Naive thymus-derived CD8-positive, alpha-beta T cell (primary cell): ENCODE data around the gene HNRNPUL1. TPM values are rescaled to one million over a fixed set of nuclear protein-coding genes. Genes with fewer than 3 reads are reported as not detected.
"Not testable (repeated sequence)": the region's sequence is repeated elsewhere in the genome, so short reads cannot be mapped to it uniquely, and the experiment has no call there.

Experiments used
- ATAC-seq, 2 donors: fragments of 150-1000 bp; cut with Tn5 transposase in 1 of 2; sonication (Bioruptor Pico), chemical (Tn5 transposase) in 1 of 2; 1 replicate in 1 of 2; 2 replicates in 1 of 2; pipeline ENCODE4 v1.10.0; 2021; ENCODE audit warnings: mild to moderate bottlenecking in 2 of 2, moderate library complexity in 2 of 2
- POLR2A ChIA-PET: fragments of 350-600 bp; sonication (Branson Sonifier 250); formaldehyde crosslinking; loops from one replicate; lab custom pipeline; 2021; ENCODE audit warnings: antibody characterized with exemption; lab: Charles Lee
- DNase-seq, 10 donors: peaks; one replicate each; pipeline versions ENCODE4 v3.0.0 to v3.0.0-alpha.2; 2020 to 2022
- H3K27ac Mint-ChIP-seq, 10 donors: one replicate each; pipeline ENCODE4 v1.8.0; 2020 to 2022; ENCODE audit warnings: mild to moderate bottlenecking in 10 of 10, mixed read lengths in 10 of 10, moderate library complexity in 4 of 10, inconsistent platforms in 1 of 10
- H3K27me3 Mint-ChIP-seq, 5 donors: one replicate each; pipeline ENCODE4 v1.8.0; 2021 to 2022; ENCODE audit warnings: mixed read lengths in 5 of 5
- H3K36me3 Mint-ChIP-seq, 3 donors: one replicate each; pipeline ENCODE4 v1.8.0; 2020 to 2022; ENCODE audit warnings: mixed read lengths in 3 of 3, mild to moderate bottlenecking in 2 of 3, inconsistent platforms in 1 of 3
- H3K4me1 Mint-ChIP-seq, 4 donors: one replicate each; pipeline ENCODE4 v1.8.0; 2021 to 2022; ENCODE audit warnings: mixed read lengths in 4 of 4
- H3K4me3 Mint-ChIP-seq, 10 donors: one replicate each; pipeline ENCODE4 v1.8.0; 2020 to 2022; ENCODE audit warnings: mild to moderate bottlenecking in 10 of 10, mixed read lengths in 10 of 10, moderate library complexity in 6 of 10, inconsistent platforms in 1 of 10
- H3K9me3 Mint-ChIP-seq, 9 donors: one replicate each; pipeline ENCODE4 v1.8.0; 2020 to 2022; ENCODE audit warnings: mixed read lengths in 9 of 9, mild to moderate bottlenecking in 3 of 9, inconsistent platforms in 1 of 9, moderate library complexity in 1 of 9
- polyA plus RNA-seq, 3 donors: library from polyadenylated mRNA; unstranded; fragments of 300-500 nt; fragmentation: Illumina TruSeq; gene quantifications; one replicate each; pipeline ENCODE4 v1.2.3, GENCODE V29; 2021
- total RNA-seq, 8 experiments: library from RNA in 2 of 8; stranded (reverse) in 2 of 8; gene quantifications; one replicate each; pipeline ENCODE4 v1.2.3 and lab custom pipeline; 2021 to 2026

The HNRNPUL1 gene
- total and polyA plus RNA-seq, 5 experiments from 2014 or later, result 40.7 to 280 (median 67.6) TPM

GRCh38 chr19:41264581-41265394 is 616 bp downstream of the HNRNPUL1 start:
- Mint-ChIP-seq H3K27me3 (peaks cover 0 to 9% (median 0%) of the 10 kb centered on the region in 5 donors), H3K4me1 (peaks cover 34 to 63% (median 48%) of the 10 kb centered on the region in 4 donors), H3K27ac (peak overlapping the region; percentile 100), H3K4me3 (peak overlapping the region; percentile 82 to 100 (median 98)), H3K36me3 (peaks cover 0 to 31% (median 0%) of the 10 kb centered on the region in 3 donors), H3K9me3 (peaks cover 0 to 3% (median 0%) of the 10 kb centered on the region in 9 donors)
- no peak for ATAC-seq
- POLR2A ChIA-PET, result interaction anchor here (0.6 to 9.0 kb wide), 37 partner anchors 10 to 1829 kb away, joined by 3 to 300 read pairs (median 7); partner anchors contain the start of genes ACTMAP, AKT2, B9D2 and CCDC97
- peak; percentile 29 to 80 (median 46) for DNase-seq

- DNase-seq, result no peak
- Mint-ChIP-seq H3K9me3 (peaks cover 0 to 3% (median 0%) of the 10 kb centered on the region in 9 donors), H3K27me3 (peaks cover 0 to 9% (median 0%) of the 10 kb centered on the region in 5 donors), H3K27ac (peak overlapping the region; percentile 95 to 100 (median 100)), H3K4me3 (peak overlapping the region; percentile 82 to 100 (median 98)), H3K4me1 (peaks cover 34 to 63% (median 48%) of the 10 kb centered on the region in 4 donors), H3K36me3 (peaks cover 0 to 37% (median 0%) of the 10 kb centered on the region in 3 donors)
- no peak for ATAC-seq
- POLR2A ChIA-PET, result interaction anchor here (0.7 to 9.0 kb wide), 13 partner anchors 9 to 965 kb away, joined by 3 to 300 read pairs (median 5); partner anchors contain the start of genes CCDC97, RAB4B and TGFB1
Measured at GRCh38 chr19:41265395-41266153, 1.4 kb downstream of the HNRNPUL1 start.

GRCh38 chr19:41269055-41269454 is 4.9 kb downstream of the HNRNPUL1 start:
- Mint-ChIP-seq H3K9me3 (no peaks in the 10 kb centered on the region), H3K36me3 (peaks cover 4 to 72% (median 12%) of the 10 kb centered on the region in 3 donors), H3K4me1 (peaks cover 23 to 44% (median 34%) of the 10 kb centered on the region in 4 donors), H3K27me3 (peaks cover 0 to 2% (median 0%) of the 10 kb centered on the region in 5 donors), H3K4me3 (no peak overlapping the region), H3K27ac (peak overlapping the region in 1 of 10 donors; percentile 56)
- DNase-seq, result no peak
- ATAC-seq, result no peak
- POLR2A ChIA-PET, result interaction anchor here (0.6 kb wide), 1 partner anchor 606 kb away, joined by 4 read pairs; no protein-coding TSS in a partner anchor

GRCh38 chr19:41269571-41269970 is 5.4 kb downstream of the HNRNPUL1 start:
- Mint-ChIP-seq H3K27me3 (no peaks in the 10 kb centered on the region), H3K27ac (peak overlapping the region in 1 of 10 donors; percentile 36), H3K36me3 (peaks cover 6 to 77% (median 12%) of the 10 kb centered on the region in 3 donors), H3K4me1 (peaks cover 23 to 44% (median 34%) of the 10 kb centered on the region in 4 donors), H3K4me3 (no peak overlapping the region), H3K9me3 (no peaks in the 10 kb centered on the region)
- no peak for DNase-seq
- POLR2A ChIA-PET, result interaction anchor here (0.7 kb wide), 1 partner anchor 94 kb away, joined by 4 read pairs; the partner anchor contains the start of gene B9D2
- ATAC-seq, result no peak

- Mint-ChIP-seq H3K27ac (peak overlapping the region in 5 of 10 donors; percentile 15 to 69 (median 43)), H3K27me3 (no peaks in the 10 kb centered on the region), H3K36me3 (peaks cover 17 to 97% (median 21%) of the 10 kb centered on the region in 3 donors), H3K4me1 (peaks cover under 1 to 17% (median 9%) of the 10 kb centered on the region in 4 donors), H3K4me3 (no peak overlapping the region), H3K9me3 (no peaks in the 10 kb centered on the region)
- DNase-seq (no peak), ATAC-seq (peak in 1 of 2 donors; percentile 20)
- POLR2A ChIA-PET, result interaction anchor here (0.9 kb wide), 1 partner anchor 10 kb away, joined by 4 read pairs; no protein-coding TSS in a partner anchor
Measured at GRCh38 chr19:41273076-41273475, 8.9 kb downstream of the HNRNPUL1 start.

GRCh38 chr19:41274802-41275201 is 10.6 kb downstream of the HNRNPUL1 start:
- Mint-ChIP-seq H3K4me1 (peaks cover 0 to 17% (median 9%) of the 10 kb centered on the region in 4 donors), H3K36me3 (peaks cover 17 to 97% (median 32%) of the 10 kb centered on the region in 3 donors), H3K4me3 (no peak overlapping the region), H3K27me3 (no peaks in the 10 kb centered on the region), H3K27ac (peak overlapping the region in 8 of 10 donors; percentile 11 to 74 (median 48)), H3K9me3 (no peaks in the 10 kb centered on the region)
- DNase-seq (no peak), ATAC-seq (no peak)
- POLR2A ChIA-PET, result interaction anchor here (1.6 kb wide), 1 partner anchor 10 kb away, joined by 10 read pairs; the partner anchor contains the start of gene HNRNPUL1

GRCh38 chr19:41276231-41276630 is 12.1 kb downstream of the HNRNPUL1 start:
- Mint-ChIP-seq H3K4me1 (peaks cover 0 to 17% (median 10%) of the 10 kb centered on the region in 4 donors), H3K36me3 (peaks cover 17 to 99% (median 41%) of the 10 kb centered on the region in 3 donors)
- POLR2A ChIA-PET, result no interaction called here

GRCh38 chr19:41278478-41278877 is 14.3 kb downstream of the HNRNPUL1 start:
- POLR2A ChIA-PET, result no interaction called here
- peaks cover 5 to 96% (median 39%) of the 10 kb centered on the region in 3 donors for H3K36me3 Mint-ChIP-seq
- no peak for DNase-seq

More at GRCh38 chr19:41276231-41276630, 12.1 kb downstream of the HNRNPUL1 start:
- no peak for ATAC-seq
- no peak for DNase-seq
- Mint-ChIP-seq H3K27me3 (no peaks in the 10 kb centered on the region), H3K27ac (peak overlapping the region in 3 of 10 donors; percentile 28 to 39 (median 32)), H3K9me3 (no peaks in the 10 kb centered on the region), H3K4me3 (no peak overlapping the region)

GRCh38 chr19:41288673-41289530 is 24.7 kb downstream of the HNRNPUL1 start:
- POLR2A ChIA-PET, result interaction anchor here (0.6 to 1.7 kb wide), 6 partner anchors 13 to 42 kb away, joined by 3 to 6 read pairs (median 3); partner anchors contain the start of gene HNRNPUL1
- ATAC-seq (peak; percentile 39 to 57), DNase-seq (peak in 1 of 10 donors; percentile 21)
- peaks cover 0 to 19% (median 4%) of the 10 kb centered on the region in 4 donors for H3K4me1 Mint-ChIP-seq
- peak overlapping the region in 5 of 10 donors; percentile 11 to 69 (median 62) for H3K27ac Mint-ChIP-seq
- H3K36me3 Mint-ChIP-seq, result peaks cover 3 to 92% (median 18%) of the 10 kb centered on the region in 3 donors
- no peaks in the 10 kb centered on the region for H3K27me3 Mint-ChIP-seq
- no peaks in the 10 kb centered on the region for H3K9me3 Mint-ChIP-seq
- no peak overlapping the region for H3K4me3 Mint-ChIP-seq

More at GRCh38 chr19:41278478-41278877, 14.3 kb downstream of the HNRNPUL1 start:
- ATAC-seq, result no peak
- Mint-ChIP-seq H3K4me1 (peaks cover 0 to 14% (median 9%) of the 10 kb centered on the region in 4 donors), H3K27me3 (no peaks in the 10 kb centered on the region), H3K4me3 (no peak overlapping the region), H3K9me3 (no peaks in the 10 kb centered on the region), H3K27ac (peak overlapping the region in 4 of 10 donors; percentile 37 to 75 (median 68))

GRCh38 chr19:41289814-41290213 is 25.6 kb downstream of the HNRNPUL1 start:
- POLR2A ChIA-PET, result interaction anchor here (0.6 to 1.3 kb wide), 6 partner anchors 13 to 41 kb away, joined by 3 read pairs; partner anchors contain the start of gene HNRNPUL1
- not testable (repeated sequence) for DNase-seq, H3K27me3 Mint-ChIP-seq, H3K9me3 Mint-ChIP-seq, H3K4me3 Mint-ChIP-seq, ATAC-seq
- H3K27ac Mint-ChIP-seq, result peak overlapping the region in 2 of 10 donors; percentile 5 to 57
- peaks cover 0 to 93% (median 23%) of the 10 kb centered on the region in 3 donors for H3K36me3 Mint-ChIP-seq
- H3K4me1 Mint-ChIP-seq, result peaks cover 0 to 25% (median 6%) of the 10 kb centered on the region in 4 donors

- no peak for DNase-seq
- no peaks in the 10 kb centered on the region for H3K27me3 Mint-ChIP-seq
- POLR2A ChIA-PET, result interaction anchor here (1.2 kb wide), 2 partner anchors 11 to 31 kb away, joined by 4 to 6 read pairs; no protein-coding TSS in a partner anchor
- no peak for ATAC-seq
- H3K36me3 Mint-ChIP-seq, result peaks cover 0 to 93% (median 26%) of the 10 kb centered on the region in 3 donors
- peak overlapping the region in 1 of 10 donors; percentile 1 for H3K4me3 Mint-ChIP-seq
- H3K9me3 Mint-ChIP-seq, result no peaks in the 10 kb centered on the region
- peaks cover 28 to 52% (median 38%) of the 10 kb centered on the region in 4 donors for H3K4me1 Mint-ChIP-seq
- H3K27ac Mint-ChIP-seq, result peak overlapping the region in 5 of 10 donors; percentile 25 to 94 (median 67)
Measured at GRCh38 chr19:41294393-41294792, 30.2 kb downstream of the HNRNPUL1 start.
